OCI-LY7 (cell line): ENCODE results near the gene RNU7-1. TPM values are rescaled to one million over a fixed set of nuclear protein-coding genes. Genes with fewer than 3 reads are reported as not detected.

ENCODE experiments used
- BruUV-seq: library from RNA; stranded (reverse); fragments of 400-500 nt; replicated peaks from 2 replicates; lab custom pipeline; 2021; lab: Mats Ljungman, UMichigan
- CTCF ChIA-PET: fragments of 300-600 bp; sonication (Branson Sonifier 250); formaldehyde crosslinking; loops from one replicate; lab custom pipeline; 2022; ENCODE audit warnings: antibody characterized with exemption; ENCODE audit not compliant: unreplicated experiment; lab: Charles Lee
- POLR2A ChIA-PET: fragments of 300-600 bp; sonication (Branson Sonifier 250); formaldehyde crosslinking; loops from one replicate; lab custom pipeline; 2022; ENCODE audit warnings: antibody characterized with exemption; lab: Charles Lee
- DNase-seq: peaks from one replicate; pipeline ENCODE4 v3.0.0-alpha.2; 2015; ENCODE audit warnings: low spot score
- H2AFZ ChIP-seq: fragments of 200-600 bp; sonication (generic), shearing (Covaris generic); 2 replicates; pipeline ENCODE4 v1.6.1; 2014; ENCODE audit warnings: mild to moderate bottlenecking, antibody characterized with exemption, low read length, moderate library complexity
- H3K27ac ChIP-seq: fragments of 200-600 bp; sonication (generic); 2 replicates; pipeline ENCODE4 v1.5.1; 2014; ENCODE audit warnings: mixed run types, low read depth, mild to moderate bottlenecking, moderate library complexity, low read length, inconsistent platforms; ENCODE audit not compliant: poor library complexity, severe bottlenecking
- H3K36me3 ChIP-seq: fragments of 200-600 bp; sonication (generic); 2 replicates; pipeline ENCODE4 v1.6.1; 2014; ENCODE audit warnings: mild to moderate bottlenecking, antibody characterized with exemption, low read length, moderate library complexity, mixed read lengths; ENCODE audit not compliant: insufficient read depth
- H3K4me1 ChIP-seq: fragments of 200-600 bp; sonication (generic); 2 replicates; pipeline ENCODE4 v1.5.1; 2014; ENCODE audit warnings: mild to moderate bottlenecking, low read length; ENCODE audit not compliant: insufficient read depth, poor library complexity, severe bottlenecking
- H3K4me2 ChIP-seq: fragments of 200-600 bp; sonication (generic); 2 replicates; pipeline ENCODE4 v1.6.1; 2014; ENCODE audit warnings: mild to moderate bottlenecking, low read length
- H3K4me3 ChIP-seq: fragments of 200-600 bp; sonication (generic); 2 replicates; pipeline ENCODE4 v1.5.1; 2014; ENCODE audit warnings: mild to moderate bottlenecking, low read depth, low read length; ENCODE audit not compliant: poor library complexity, severe bottlenecking
- H3K79me2 ChIP-seq: fragments of 200-600 bp; sonication (generic); 2 replicates; pipeline ENCODE4 v1.6.1; 2016; ENCODE audit warnings: low read depth, mild to moderate bottlenecking, low read length, moderate library complexity, mixed read lengths; ENCODE audit not compliant: insufficient read depth
- H3K9me2 ChIP-seq: fragments of 200-600 bp; sonication (generic); 2 replicates; pipeline ENCODE4 v1.6.1; 2016; ENCODE audit warnings: mild to moderate bottlenecking, low read length, mixed read lengths; ENCODE audit not compliant: insufficient read depth
- H3K9me3 ChIP-seq: fragments of 200-600 bp; sonication (generic); 2 replicates; pipeline ENCODE4 v1.6.1; 2014; ENCODE audit warnings: mild to moderate bottlenecking, mixed run types, low read length, mixed read lengths
- H4K20me1 ChIP-seq: fragments of 200-600 bp; sonication (generic); 2 replicates; pipeline ENCODE4 v1.6.1; 2014; ENCODE audit warnings: mild to moderate bottlenecking, antibody characterized with exemption, low read length, moderate library complexity, mixed read lengths; ENCODE audit not compliant: insufficient read depth
- EZH2phosphoT487 ChIP-seq: fragments of 200-600 bp; sonication (generic); IDR thresholded peaks from 2 replicates; pipeline ENCODE4 v1.6.1; 2018; ENCODE audit warnings: low read depth, borderline replicate concordance, mild to moderate bottlenecking, mixed run types, antibody characterized with exemption, low read length, moderate library complexity, mixed read lengths
- intact Hi-C: fragments of 100-400 bp; cut with micrococcal nuclease; formaldehyde crosslinking; loops from one replicate; pipeline ENCODE4 v1.10.0; 2022; ENCODE audit not compliant: unreplicated experiment
- total RNA-seq, 2 experiments: library from RNA; depleted of rRNA in 1 of 2; stranded (reverse); fragments of >200 nt in 1 of 2; shearing (Covaris generic) in 1 of 2; gene quantifications; 2 replicates each; pipeline ENCODE4 v1.2.3, GENCODE V29; 2014 to 2022
- TF ChIP-seq, protein P1 (sequence below): fragments of 200-600 bp; sonication (generic); conservative IDR thresholded peaks from 2 replicates; pipeline ENCODE4 v1.5.1; 2014; ENCODE audit warnings: mild to moderate bottlenecking, antibody characterized with exemption, low read length, moderate library complexity, mixed read lengths

Gene RNU7-1
- total RNA-seq, 2 experiments from 2014 or later: not detected

DNA sequence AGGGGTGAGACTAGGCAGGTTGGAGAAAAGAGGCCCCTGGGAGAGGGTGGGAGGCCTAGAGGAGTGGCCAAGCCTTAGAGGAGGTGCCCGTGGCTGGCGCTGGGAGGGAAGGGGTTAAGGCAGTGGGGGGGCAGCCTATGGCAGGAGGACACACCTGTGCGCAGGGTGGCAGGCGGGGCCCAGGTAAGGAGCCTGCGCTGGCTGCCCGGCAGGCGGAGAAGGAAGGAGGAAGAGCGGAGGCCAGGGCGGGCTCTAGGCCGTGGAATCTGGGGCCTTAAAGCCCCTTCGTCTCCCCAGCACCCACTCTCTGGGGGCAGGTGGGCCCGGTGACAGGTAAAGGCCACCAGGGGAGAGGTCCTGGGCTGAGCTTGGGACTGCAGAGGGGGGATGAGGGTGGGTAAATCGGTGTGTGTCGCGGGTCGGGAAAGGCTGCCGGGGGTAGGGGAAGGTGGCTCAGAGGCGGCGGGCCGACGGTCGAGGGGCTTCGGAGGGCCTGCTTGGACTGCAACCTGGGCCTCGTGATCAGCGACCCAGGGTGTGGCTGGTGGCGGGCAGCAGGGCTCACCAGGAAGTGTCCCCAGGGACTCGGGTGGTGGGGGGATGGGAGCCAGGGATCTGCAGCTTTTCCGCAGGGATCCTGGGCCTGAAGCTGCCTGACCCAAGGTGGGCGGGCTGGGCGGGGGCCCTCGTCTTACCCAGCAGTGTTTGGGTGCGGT is 19.6 kb downstream of the RNU7-1 start:
- no peak overlapping the region for H3K4me2 ChIP-seq
- peaks cover 78% of the 10 kb centered on the region for H3K4me1 ChIP-seq
- no TSS peak for BruUV-seq
- H3K27ac ChIP-seq: no peak overlapping the region
- H3K36me3 ChIP-seq: peaks cover 46% of the 10 kb centered on the region
- H3K4me3 ChIP-seq: no peak overlapping the region
- TF ChIP-seq, protein P1, sequence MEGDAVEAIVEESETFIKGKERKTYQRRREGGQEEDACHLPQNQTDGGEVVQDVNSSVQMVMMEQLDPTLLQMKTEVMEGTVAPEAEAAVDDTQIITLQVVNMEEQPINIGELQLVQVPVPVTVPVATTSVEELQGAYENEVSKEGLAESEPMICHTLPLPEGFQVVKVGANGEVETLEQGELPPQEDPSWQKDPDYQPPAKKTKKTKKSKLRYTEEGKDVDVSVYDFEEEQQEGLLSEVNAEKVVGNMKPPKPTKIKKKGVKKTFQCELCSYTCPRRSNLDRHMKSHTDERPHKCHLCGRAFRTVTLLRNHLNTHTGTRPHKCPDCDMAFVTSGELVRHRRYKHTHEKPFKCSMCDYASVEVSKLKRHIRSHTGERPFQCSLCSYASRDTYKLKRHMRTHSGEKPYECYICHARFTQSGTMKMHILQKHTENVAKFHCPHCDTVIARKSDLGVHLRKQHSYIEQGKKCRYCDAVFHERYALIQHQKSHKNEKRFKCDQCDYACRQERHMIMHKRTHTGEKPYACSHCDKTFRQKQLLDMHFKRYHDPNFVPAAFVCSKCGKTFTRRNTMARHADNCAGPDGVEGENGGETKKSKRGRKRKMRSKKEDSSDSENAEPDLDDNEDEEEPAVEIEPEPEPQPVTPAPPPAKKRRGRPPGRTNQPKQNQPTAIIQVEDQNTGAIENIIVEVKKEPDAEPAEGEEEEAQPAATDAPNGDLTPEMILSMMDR: no peak
- TF ChIP-seq EZH2phosphoT487: no peak
- POLR2A ChIA-PET: interaction anchor here (1.3 to 9.3 kb wide), 3 partner anchors 17 to 111 kb away, joined by 3 to 155 read pairs (median 55); partner anchors contain the start of genes C12orf57, RNU7-1 and USP5
- no peak overlapping the region for H2AFZ ChIP-seq
- H3K9me2 ChIP-seq: no peaks in the 10 kb centered on the region
- H3K9me3 ChIP-seq: no peaks in the 10 kb centered on the region
- CTCF ChIA-PET: interaction anchor here (10.6 kb wide), 1 partner anchor 18 kb away, joined by 110 read pairs; the partner anchor contains the start of genes C12orf57 and RNU7-1
- peaks cover 7% of the 10 kb centered on the region; the same call in 1 of the 2 replicates for H3K79me2 ChIP-seq
- no peak for DNase-seq
- no peaks in the 10 kb centered on the region for H4K20me1 ChIP-seq
- intact Hi-C loops: loop anchor here (5.0 kb wide), 1 partner anchor 91 kb away; the partner anchor contains the start of gene SPSB2

DNA sequence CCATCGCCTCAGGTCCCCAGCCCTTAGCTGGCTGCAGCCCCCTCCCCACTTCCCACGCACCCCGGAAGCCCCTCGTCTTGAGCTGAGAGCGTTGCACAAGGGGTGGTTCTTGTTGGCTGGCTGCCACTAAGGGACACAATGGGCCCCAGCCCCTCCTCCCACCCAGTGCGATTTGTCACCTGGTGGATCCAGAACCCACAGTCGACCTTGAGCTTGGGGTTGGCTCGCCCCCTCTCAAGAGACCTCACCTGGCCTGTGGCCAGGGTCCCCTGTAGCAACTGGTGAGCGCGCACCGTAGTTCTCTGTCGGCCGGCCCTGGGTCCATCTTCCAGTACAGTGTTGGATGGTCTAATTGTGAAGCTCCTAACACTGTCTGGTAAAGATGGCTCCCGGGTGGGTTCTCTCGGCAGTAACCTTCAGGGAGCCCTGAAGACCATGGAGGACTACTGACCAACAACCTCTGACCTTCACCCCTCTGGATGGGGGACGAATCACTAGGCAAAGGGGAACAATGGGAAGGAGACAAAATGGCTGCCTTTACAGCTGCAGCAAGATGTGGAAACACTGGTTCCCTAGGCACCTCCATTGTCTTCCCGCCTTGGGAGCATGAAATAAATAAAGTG is 20.3 kb downstream of the RNU7-1 start:
- Histone ChIP-seq H3K27ac (peak overlapping the region; percentile 64), H2AFZ (no peak overlapping the region), H3K4me3 (no peak overlapping the region), H3K9me2 (no peaks in the 10 kb centered on the region), H3K4me2 (no peak overlapping the region), H3K9me3 (no peaks in the 10 kb centered on the region), H3K4me1 (peaks cover 78% of the 10 kb centered on the region), H3K79me2 (peaks cover 15% of the 10 kb centered on the region), H4K20me1 (no peaks in the 10 kb centered on the region), H3K36me3 (peaks cover 53% of the 10 kb centered on the region)
- TF ChIP-seq, protein P1: no peak
- no peak for TF ChIP-seq EZH2phosphoT487
- no peak for DNase-seq
- BruUV-seq: no TSS peak
- POLR2A ChIA-PET: interaction anchor here (0.5 to 3.8 kb wide), 4 partner anchors 19 to 91 kb away, joined by 3 to 55 read pairs (median 5); partner anchors contain the start of genes C12orf57, RNU7-1 and SPSB2
- CTCF ChIA-PET: interaction anchor here (0.7 to 10.6 kb wide), 2 partner anchors 13 to 18 kb away, joined by 3 to 110 read pairs; partner anchors contain the start of genes C12orf57, PTPN6 and RNU7-1
- intact Hi-C loops: loop anchor here (5.0 kb wide), 1 partner anchor 92 kb away; the partner anchor contains the start of gene SPSB2
